Measurements from ENCODE around the gene AXIN1.

GRCh38 chr16:398561-399339 lies 46.2 kb upstream of the AXIN1 start:
- no peak for TF ChIP-seq CTCF (IDR thresholded peaks at IDR 0.05)
- no peak for TF ChIP-seq POLR2AphosphoS5 (IDR thresholded peaks at IDR 0.05)
- TF ChIP-seq POLR2A (IDR thresholded peaks at IDR 0.05): no peak
